Retinal pigment epithelial cell (primary cell): ENCODE measurements around the gene CD79B.
"Not testable (repeated sequence)": the region's sequence is repeated elsewhere in the genome, so short reads cannot be mapped to it uniquely, and the experiment has no call there.

Source experiments
- DNase-seq: peaks from one replicate; pipeline ENCODE4 v3.0.0-alpha.2; 2010; ENCODE audit warnings: low read depth
- H3K4me3 ChIP-seq: 2 replicates; pipeline ENCODE4 v1.5.1; 2011; ENCODE audit warnings: mild to moderate bottlenecking, low read length, control low read depth, moderate library complexity
- TF ChIP-seq, protein P1 (sequence below): conservative IDR thresholded peaks from 2 replicates; pipeline ENCODE4 v1.5.1; 2011; ENCODE audit warnings: low read depth, low read length, control low read depth, inconsistent platforms

Gene CD79B

DNA sequence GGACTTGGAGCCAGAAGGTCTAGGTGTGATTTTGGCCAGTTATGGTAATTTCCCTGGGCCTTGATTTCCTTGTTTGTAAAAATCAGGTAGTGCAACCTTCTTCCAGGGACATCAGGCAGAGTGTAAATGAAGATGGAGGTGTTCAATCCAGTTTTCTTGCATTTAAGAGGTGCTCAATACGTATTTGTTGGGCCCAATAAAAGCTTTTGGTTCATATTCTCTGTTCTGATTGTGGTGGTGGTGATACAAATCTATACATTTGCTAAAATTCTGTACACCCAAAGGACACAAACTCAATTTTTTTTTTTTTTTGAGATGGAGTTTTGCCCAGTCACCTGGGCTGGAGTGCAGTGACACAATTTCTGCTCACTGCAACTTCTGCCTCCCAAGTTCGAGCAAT, 6.0 kb downstream of the CD79B start:
- no peak overlapping the region for H3K4me3 ChIP-seq
- TF ChIP-seq, protein P1, sequence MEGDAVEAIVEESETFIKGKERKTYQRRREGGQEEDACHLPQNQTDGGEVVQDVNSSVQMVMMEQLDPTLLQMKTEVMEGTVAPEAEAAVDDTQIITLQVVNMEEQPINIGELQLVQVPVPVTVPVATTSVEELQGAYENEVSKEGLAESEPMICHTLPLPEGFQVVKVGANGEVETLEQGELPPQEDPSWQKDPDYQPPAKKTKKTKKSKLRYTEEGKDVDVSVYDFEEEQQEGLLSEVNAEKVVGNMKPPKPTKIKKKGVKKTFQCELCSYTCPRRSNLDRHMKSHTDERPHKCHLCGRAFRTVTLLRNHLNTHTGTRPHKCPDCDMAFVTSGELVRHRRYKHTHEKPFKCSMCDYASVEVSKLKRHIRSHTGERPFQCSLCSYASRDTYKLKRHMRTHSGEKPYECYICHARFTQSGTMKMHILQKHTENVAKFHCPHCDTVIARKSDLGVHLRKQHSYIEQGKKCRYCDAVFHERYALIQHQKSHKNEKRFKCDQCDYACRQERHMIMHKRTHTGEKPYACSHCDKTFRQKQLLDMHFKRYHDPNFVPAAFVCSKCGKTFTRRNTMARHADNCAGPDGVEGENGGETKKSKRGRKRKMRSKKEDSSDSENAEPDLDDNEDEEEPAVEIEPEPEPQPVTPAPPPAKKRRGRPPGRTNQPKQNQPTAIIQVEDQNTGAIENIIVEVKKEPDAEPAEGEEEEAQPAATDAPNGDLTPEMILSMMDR: no peak
- no peak for DNase-seq

DNA sequence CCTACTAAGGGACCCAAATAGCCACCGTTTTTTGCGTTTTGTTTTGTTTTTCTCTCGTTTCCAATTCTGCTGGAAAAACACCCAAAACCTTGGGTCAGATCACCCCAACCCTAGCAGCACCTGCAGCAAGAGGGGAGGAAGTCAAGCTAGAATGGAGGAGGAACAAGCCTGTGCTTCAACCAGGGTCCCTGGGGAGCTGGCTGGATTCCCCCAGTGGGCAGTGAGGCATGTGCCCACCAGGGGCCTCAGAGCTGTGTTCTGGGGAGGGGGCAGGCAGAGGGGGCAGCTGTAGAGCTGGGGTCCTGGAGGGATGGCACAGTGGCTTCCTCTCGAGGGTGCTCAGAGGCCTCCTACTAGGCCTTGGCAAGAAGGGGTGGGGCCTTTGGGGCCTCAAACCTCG, 6.5 kb downstream of the CD79B start:
- TF ChIP-seq, protein P1: no peak
- H3K4me3 ChIP-seq: no peak overlapping the region
- no peak for DNase-seq

DNA sequence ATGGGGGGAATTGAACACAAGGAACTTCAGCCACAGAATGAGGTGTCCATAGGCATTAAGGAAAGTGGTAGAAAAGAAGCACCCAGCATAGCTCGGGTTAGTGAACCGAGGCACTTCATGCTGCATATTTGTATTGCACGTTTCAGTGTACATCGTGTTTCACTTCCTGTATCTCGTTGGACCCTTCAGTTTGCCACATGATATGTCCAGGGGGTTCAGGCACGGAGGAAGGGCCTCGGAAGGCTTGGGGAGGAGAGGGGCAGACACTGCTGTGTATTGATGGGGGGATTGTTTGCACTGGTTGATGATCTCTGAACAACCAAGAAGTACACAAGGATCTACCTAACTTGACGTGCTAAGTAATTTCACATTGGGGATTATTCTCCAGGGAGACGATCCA, 9.7 kb downstream of the CD79B start:
- not testable (repeated sequence) for DNase-seq, H3K4me3 ChIP-seq

DNA sequence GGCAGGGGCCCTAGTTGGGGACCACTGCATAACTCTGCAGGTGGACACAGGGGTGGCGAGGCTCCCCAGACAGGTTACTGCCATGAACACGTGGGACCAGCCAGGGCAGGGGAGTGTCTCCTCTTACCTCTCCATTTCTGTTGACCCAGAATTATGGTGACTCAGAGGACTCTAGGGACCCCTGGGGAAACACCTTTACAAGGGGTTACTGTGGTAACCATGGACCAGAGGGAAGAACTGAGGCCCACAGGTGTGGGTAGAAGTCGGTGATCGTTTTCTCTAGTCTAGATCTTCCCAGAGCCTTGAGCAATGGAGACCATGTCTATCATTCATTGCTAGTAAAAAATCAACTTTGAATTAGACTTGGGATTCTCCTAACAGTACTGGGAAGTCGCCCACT, 11.4 kb downstream of the CD79B start:
- not testable (repeated sequence) for DNase-seq, H3K4me3 ChIP-seq

DNA sequence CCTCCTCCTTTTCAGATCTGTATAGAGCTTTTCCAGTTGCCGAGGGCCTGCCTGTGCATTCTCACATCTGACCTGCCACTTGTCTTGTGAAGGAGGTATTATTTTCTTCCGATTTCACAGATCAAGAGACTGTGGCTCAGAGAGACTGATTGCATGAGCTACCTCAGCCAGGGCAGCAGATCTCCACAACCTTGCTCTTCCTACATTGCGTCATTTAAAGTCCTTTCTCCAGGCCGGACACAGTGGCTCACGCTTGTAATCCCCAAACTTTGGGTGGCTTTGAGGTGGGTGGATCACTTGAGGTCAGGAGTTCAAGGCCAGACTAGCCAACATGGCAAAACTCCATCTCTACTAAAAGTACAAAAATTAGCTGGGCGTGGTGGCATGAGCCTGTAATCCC, 12.1 kb downstream of the CD79B start:
- DNase-seq, H3K4me3 ChIP-seq: not testable (repeated sequence)

DNA sequence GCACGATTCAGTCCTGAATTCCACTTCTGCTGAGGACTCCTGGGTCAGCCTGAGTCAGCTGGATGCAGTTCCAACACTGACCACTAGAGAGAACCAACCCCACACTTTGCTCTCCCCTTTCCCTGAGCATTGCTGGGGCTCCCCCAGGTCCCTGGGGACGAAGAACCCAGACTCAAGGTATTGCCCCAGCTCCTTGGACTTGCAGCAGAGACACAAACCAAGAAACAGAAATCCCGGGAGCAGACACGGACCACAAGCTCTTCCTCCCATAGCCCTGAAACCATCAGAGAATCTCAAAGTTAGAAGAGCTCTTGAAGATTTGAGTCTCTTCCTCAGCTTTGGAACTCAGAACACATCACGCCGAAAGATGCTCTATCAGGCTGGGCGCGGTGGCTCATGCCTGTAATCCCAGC, 12.8 kb downstream of the CD79B start:
- H3K4me3 ChIP-seq: no peak overlapping the region
- DNase-seq: no peak
- TF ChIP-seq, protein P1: peak; percentile 94

DNA sequence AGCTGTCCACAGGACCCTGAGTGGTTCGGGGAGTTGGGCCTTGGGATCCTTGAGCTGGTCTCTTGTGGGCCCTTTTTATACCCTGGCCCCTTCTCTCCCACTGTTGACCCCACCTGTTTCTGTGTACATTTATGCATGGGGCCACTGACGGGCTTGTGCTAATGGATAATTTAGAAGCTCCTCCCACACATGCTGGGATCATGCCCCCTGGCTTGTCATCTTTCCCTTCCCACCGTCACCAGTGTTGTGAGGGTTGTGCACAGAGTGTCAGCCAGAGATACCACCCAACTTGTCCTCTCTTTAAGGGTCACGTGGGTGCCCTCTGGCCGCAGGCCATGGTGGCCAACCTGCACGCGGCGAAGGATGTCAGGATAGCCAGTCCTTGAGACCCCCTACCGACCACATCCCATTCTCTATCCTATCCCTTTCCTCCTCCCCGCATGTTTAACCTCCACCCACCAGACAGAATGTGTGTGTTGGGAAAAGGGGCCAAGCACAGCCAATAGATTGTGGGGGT, 13.3 kb downstream of the CD79B start, which contains the start of gene GH1:
GH1 (minus strand) TSS at position 51 of the 517 bp plus-strand sequence. CDS start 63 bp downstream, outside the sequence.
- DNase-seq, H3K4me3 ChIP-seq: not testable (repeated sequence)

DNA sequence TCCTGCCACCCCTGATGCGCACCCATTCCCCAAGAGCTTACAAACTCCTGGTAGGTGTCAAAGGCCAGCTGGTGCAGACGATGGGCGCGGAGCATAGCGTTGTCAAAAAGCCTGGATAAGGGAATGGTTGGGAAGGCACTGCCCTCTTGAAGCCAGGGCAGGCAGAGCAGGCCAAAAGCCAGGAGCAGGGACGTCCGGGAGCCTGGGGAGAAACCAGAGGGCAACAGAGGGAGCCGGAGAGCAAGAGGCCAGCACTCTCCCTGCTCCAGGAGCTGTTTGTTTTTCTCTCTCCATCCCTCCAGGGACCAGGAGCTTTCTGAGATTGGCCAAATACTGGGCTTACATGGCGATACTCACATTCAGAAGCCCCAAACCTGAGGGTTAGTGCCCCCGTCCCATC, 13.8 kb downstream of the CD79B start:
- no peak for DNase-seq
- TF ChIP-seq, protein P1: peak; percentile 7
- no peak overlapping the region for H3K4me3 ChIP-seq

DNA sequence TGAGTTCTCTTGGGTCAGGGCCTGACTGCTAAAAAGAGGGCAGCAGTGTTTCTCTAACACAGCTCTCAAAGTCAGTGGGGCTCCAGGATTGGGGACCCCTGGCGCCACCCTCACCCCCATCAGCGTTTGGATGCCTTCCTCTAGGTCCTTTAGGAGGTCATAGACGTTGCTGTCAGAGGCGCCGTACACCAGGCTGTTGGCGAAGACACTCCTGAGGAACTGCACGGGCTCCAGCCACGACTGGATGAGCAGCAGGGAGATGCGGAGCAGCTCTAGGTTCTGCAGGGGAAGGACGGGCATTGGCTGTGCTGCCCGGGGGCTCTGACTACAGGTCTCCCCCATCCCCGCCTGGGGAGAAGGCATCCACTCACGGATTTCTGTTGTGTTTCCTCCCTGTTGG, 14.5 kb downstream of the CD79B start:
- no peak overlapping the region for H3K4me3 ChIP-seq
- no peak for DNase-seq
- TF ChIP-seq, protein P1: no peak

DNA sequence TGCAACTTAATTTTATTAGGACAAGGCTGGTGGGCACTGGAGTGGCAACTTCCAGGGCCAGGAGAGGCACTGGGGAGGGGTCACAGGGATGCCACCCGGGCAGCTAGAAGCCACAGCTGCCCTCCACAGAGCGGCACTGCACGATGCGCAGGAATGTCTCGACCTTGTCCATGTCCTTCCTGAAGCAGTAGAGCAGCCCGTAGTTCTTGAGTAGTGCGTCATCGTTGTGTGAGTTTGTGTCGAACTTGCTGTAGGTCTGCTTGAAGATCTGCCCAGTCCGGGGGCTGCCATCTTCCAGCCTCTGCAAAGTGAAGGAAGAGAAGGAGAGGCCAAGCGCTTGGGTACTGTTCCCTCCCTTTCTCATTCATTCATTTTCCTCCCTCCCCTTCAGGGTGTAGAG, 14.9 kb downstream of the CD79B start:
- H3K4me3 ChIP-seq, DNase-seq: not testable (repeated sequence)
